ENCODE results near the gene FGF8. TPM values are rescaled to one million over a fixed set of nuclear protein-coding genes. Genes with fewer than 3 reads are reported as not detected.

The FGF8 gene
- total and polyA plus RNA-seq, 4 donors: 0.42 TPM; not detected in 3

- Histone ChIP-seq H3K36me3 (ENCODE audit: control insufficient read depth in 4 of 4, insufficient read depth in 3 of 4, low read depth in 1 of 4, low read length in 3 of 4) (no peaks in the 10 kb centered on the region), H3K4me3 (ENCODE audit: low read depth in 1 of 3, low read length in 3 of 3) (no peak overlapping the region), H3K4me1 (ENCODE audit: control insufficient read depth in 4 of 4, insufficient read depth in 4 of 4, low read length in 3 of 4) (no peaks in the 10 kb centered on the region), H3K27me3 (ENCODE audit: control insufficient read depth in 4 of 4, insufficient read depth in 4 of 4, low read length in 3 of 4) (peaks cover 0 to 5% (median 1%) of the 10 kb centered on the region in 4 donors), H3K9me3 (ENCODE audit: control insufficient read depth in 4 of 4, low read length in 3 of 4) (no peaks in the 10 kb centered on the region), H3K27ac (ENCODE audit: low read depth in 1 of 2, low read length in 2 of 2) (no peak overlapping the region), H3K9ac (ENCODE audit: low read depth in 1 of 2, low read length in 2 of 2) (no peak overlapping the region)
- TF ChIP-seq ATF3 (IDR thresholded peaks at IDR 0.05) (no peak), FOXA1 (IDR thresholded peaks at IDR 0.05) (no peak), CTCF (IDR thresholded peaks at IDR 0.05; ENCODE audit: low read depth, low read length, missing input control) (no peak), EGR1 (IDR thresholded peaks at IDR 0.05; ENCODE audit: low read depth in 2 of 2) (no peak), TAF1 (conservative IDR thresholded peaks at IDR 0.05) (no peak), HNF4A (conservative IDR thresholded peaks at IDR 0.05) (no peak), GABPA (IDR thresholded peaks at IDR 0.05 in 1 of 2, conservative IDR thresholded peaks at IDR 0.05 in 1 of 2) (no peak), HNF4G (IDR thresholded peaks at IDR 0.05) (no peak), SP1 (IDR thresholded peaks at IDR 0.05) (no peak), FOXA2 (IDR thresholded peaks at IDR 0.05) (no peak)
- 85% methylated on average over 12 of the region's 12 CpGs for whole genome bisulfite sequencing
- no peak for DNase-seq (ENCODE audit: low spot score)
Measured at GRCh38 chr10:101766753-101767599, 8.9 kb downstream of the FGF8 start.

GRCh38 chr10:101766306-101766705 lies 9.6 kb downstream of the FGF8 start:
- Histone ChIP-seq H3K27me3 (ENCODE audit: control insufficient read depth in 4 of 4, insufficient read depth in 4 of 4, low read length in 3 of 4) (peaks cover 0 to 3% (median 0%) of the 10 kb centered on the region in 4 donors), H3K9ac (ENCODE audit: low read depth in 1 of 2, low read length in 2 of 2) (no peak overlapping the region), H3K36me3 (ENCODE audit: control insufficient read depth in 4 of 4, insufficient read depth in 3 of 4, low read depth in 1 of 4, low read length in 3 of 4) (no peaks in the 10 kb centered on the region), H3K4me3 (ENCODE audit: low read depth in 1 of 3, low read length in 3 of 3) (no peak overlapping the region), H3K9me3 (ENCODE audit: control insufficient read depth in 4 of 4, low read length in 3 of 4) (no peaks in the 10 kb centered on the region), H3K4me1 (ENCODE audit: control insufficient read depth in 4 of 4, insufficient read depth in 4 of 4, low read length in 3 of 4) (no peaks in the 10 kb centered on the region), H3K27ac (ENCODE audit: low read depth in 1 of 2, low read length in 2 of 2) (no peak overlapping the region)
- TF ChIP-seq EGR1 (IDR thresholded peaks at IDR 0.05; ENCODE audit: low read depth in 2 of 2) (no peak), MAX (IDR thresholded peaks at IDR 0.05) (no peak), ZBTB33 (IDR thresholded peaks at IDR 0.05) (no peak), JUND (IDR thresholded peaks at IDR 0.05) (no peak)
- no peak for DNase-seq (ENCODE audit: low spot score)
- 77% methylated on average over 6 of the region's 6 CpGs for WGBS

Measured in liver (tissue), 9 donors.